HG03103 (cell line): Measurements from ENCODE around the gene BSG.
"Not testable (repeated sequence)": the region's sequence is repeated elsewhere in the genome, so short reads cannot be mapped to it uniquely, and the experiment has no call there.

ENCODE experiments used
- ATAC-seq: cut with Tn5 transposase; IDR thresholded peaks from one replicate; pipeline ENCODE4 v1.9.1; 2021; ENCODE audit warnings: low read depth; ENCODE audit not compliant: unreplicated experiment

BSG gene

DNA sequence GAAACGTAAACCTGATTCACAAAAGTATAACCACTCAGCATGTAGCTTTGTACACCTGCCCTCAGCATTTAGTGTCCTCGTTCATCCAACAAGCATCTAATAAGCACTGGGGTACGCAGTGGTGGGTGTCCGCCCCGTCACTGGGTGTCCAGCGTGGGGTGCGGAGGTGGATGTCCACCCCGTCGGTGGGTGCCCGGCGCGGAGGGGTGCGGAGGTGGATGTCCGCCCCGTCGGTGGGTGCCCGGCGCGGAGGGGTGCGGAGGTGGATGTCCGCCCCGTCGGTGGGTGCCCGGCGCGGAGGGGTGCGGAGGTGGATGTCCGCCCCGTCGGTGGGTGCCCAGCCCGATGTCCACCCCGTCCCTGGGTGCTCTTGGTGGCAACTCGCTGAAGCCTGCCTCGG, 12.8 kb downstream of the BSG start:
- ATAC-seq = not testable (repeated sequence)

DNA sequence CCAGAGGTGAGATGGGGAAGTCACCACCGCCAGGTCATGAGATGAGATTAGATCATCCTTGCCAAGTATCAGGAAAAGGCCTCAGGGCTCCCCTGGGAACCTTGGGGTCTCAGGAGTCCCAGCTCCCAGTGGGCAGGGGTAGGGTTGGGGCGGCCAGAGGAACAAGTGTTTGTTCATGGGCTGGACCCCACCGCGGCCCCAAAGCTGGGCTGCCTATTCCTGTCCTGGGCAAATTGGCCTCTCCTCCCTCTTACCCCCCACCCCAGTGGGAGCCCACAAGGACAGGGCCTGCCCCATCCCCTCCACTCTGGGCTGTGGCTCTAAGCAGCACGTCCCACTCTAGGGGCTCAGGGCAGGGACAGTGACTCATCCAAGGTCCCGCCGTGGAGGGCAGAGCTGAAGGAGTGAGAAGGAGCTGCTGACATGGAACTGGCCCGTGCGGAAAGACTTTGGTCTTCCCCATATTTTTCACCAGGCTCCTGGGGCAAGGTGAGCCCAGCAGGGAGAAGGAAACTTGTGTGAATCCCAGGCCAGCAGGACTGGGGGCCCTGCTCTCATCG, 13.2 kb downstream of the BSG start:
- ATAC-seq = no peak

DNA sequence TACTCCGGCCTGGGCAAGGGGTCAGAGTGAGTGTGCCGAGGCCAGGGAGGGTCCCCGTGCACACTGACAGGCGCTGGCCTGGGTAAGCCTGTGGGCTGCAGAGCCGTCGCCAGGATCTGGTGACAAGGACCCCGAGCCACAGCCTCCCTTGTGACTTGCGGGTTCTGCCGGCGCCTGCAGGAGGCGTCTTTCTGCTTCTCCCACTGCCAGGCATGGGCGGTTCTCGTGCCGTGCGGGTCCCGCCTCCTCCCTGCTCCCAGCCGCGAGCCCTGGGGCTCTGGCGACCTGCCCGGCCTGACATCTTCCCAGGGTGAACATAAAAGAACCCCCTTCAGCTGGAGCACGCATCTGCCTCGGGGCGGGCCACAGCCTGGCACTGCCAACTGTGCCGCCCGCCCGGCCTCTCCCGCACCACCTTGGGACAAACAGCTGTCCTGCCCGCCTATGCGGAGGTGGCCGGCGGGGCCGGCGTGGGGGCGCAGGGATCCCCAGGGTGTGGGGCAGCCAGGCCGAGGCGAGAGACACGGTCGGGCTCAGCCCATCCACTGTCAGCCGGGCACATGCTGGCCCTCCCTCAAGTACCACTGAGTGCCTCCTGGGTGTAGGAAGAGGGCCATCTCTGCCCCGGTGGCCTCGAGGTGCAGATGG, 15.8 kb downstream of the BSG start:
- ATAC-seq = no peak

GRCh38 chr19:588741-589692, 16.6 kb downstream of the BSG start:
- no peak for ATAC-seq

DNA sequence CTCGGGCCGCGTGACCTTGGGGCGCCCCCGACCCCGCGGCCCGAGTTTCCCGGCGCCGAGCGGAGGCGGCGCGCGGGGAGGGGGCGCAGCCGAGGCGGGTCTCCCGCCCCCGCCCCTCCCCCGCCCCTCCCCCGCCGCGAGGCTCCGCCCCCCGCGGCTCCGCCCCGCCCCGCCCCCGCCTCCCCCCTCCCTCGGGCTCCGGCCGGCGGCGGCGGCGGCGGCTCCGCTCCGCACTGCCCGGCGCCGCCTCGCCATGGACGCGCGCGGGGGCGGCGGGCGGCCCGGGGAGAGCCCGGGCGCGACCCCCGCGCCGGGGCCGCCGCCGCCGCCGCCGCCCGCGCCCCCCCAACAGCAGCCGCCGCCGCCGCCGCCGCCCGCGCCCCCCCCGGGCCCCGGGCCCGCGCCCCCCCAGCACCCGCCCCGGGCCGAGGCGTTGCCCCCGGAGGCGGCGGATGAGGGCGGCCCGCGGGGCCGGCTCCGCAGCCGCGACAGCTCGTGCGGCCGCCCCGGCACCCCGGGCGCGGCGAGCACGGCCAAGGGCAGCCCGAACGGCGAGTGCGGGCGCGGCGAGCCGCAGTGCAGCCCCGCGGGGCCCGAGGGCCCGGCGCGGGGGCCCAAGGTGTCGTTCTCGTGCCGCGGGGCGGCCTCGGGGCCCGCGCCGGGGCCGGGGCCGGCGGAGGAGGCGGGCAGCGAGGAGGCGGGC, 17.4 kb downstream of the BSG start, which contains the start of gene HCN2:
TSS of gene HCN2 (plus strand) at position 189 of the 703 bp plus-strand sequence. CDS start at position 254, 65 bp downstream.
- no peak for ATAC-seq

GRCh38 chr19:590396-590745, 18.0 kb downstream of the BSG start:
- no peak for ATAC-seq

- ATAC-seq = no peak
Observed at GRCh38 chr19:590750-591098, 18.3 kb downstream of the BSG start.

DNA sequence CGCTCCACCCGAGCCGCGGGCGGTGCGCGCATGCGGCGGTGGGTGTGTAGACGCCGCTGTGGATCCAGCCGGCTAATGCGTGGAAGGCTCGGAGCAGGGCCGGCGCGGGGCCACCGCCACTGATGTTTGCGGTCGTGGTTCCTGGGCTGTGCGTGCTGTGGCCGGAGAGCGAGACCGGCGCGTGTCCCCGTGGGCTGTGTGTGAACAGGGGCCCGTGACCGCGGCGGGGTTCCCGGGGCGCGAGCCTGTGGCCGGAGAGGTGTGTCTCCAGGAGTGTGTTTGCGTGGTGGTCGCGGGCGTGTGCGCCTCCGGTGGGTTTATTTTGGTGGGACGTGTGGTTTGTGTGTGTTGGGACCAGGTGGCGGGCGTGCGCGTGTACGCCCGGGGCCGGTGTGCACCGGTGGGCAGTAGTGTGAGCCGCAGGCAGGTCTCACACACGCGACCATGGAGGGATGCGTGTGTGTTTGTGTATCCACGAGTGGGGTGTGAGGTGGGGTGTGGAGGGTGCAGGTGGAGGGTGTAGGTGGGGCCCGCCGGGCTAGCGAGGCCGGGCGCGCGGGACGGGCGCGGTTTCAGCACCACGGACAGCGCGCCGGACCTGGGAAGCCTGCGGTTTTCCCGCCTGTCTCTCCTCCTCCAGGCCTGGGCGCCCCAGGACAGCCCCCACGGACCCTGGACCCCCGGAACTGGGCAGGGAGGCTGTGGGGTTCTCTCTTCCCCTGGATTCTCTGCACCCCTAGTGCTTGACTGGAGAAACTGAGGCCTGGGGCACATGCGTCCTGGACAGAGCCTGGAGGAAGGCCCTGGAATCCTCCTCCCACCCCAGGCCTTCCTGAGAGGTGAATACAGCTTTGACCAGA, 18.9 kb downstream of the BSG start:
- no peak for ATAC-seq

DNA sequence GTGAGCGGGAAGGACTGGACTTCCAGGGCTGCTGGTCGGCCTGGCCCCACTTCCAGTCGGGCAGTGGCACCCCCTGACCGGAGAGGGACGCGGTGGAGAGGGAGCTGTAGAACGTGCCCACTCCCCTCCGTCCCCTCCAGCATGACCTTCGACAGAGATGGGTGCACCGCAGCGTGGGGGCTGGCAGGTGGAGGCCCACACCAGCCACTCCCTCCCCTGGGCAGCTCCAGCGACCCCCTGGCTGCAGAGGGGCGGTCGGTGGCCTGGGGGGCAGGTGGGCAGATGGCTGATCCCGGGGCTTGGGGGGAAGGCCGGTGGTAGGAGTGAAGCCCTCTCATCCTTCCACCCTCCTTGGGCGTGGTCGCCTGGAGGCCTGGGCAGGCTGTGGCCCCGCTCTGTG, 19.7 kb downstream of the BSG start:
- no peak for ATAC-seq

DNA sequence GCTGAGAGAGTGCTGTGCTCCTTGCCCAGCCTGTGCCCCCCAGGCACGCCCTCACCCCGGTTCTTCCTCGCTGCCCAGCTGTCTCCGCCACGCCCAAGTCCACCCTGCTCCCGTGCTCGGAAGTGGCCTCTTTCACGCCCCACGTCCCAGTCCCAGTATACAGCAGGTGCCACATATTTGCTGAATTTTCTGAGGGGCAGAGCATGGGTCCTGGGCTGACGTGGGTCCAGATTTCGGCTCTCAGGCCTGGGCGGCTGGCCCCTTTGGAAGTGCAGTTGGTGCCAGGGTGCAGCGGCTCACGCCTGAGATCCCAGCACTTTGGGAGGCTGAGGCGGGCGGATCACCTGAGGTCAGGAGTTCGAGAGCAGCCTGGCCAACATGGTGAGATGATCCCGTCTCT, 20.7 kb downstream of the BSG start:
- ATAC-seq = no peak

GRCh38 chr19:593505-593904, 21.1 kb downstream of the BSG start:
- ATAC-seq = no peak

DNA sequence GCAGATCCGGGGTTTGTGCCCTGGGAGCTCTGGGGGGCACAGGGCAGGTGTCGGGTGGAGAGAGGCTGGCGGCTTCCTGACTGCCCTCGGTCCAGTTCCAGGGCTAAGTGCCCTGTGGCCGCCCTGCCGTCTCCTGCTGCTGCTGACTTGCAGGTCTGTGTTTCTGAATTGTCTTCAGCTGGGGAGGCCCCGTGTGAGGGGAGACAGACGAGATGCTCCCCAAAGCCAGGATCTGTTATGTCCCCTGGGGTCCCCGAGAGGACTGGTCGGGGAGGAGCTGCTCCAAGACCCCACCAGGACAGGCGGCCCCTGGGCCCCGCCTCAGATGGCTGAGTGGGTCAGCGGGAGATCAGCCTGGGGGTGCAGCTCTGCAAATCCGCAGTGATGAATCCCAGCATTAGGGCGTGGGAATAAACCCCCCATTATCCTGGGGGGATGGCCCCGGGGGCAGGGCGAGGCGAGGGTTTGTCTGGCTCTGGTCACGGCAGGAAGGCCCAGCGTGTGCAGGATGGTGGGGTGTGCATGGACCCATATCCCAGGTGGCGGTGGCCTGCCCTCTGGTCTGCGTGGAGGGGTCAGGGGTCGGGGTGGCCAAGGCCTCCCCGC, 22.0 kb downstream of the BSG start:
- ATAC-seq = no peak

GRCh38 chr19:595326-596262, 23.2 kb downstream of the BSG start:
- no peak for ATAC-seq

GRCh38 chr19:596263-596655, 23.9 kb downstream of the BSG start:
- no peak for ATAC-seq

GRCh38 chr19:597406-598315, 25.3 kb downstream of the BSG start:
- no peak for ATAC-seq

- no peak for ATAC-seq
Observed at GRCh38 chr19:601310-601709, 28.9 kb downstream of the BSG start.

DNA sequence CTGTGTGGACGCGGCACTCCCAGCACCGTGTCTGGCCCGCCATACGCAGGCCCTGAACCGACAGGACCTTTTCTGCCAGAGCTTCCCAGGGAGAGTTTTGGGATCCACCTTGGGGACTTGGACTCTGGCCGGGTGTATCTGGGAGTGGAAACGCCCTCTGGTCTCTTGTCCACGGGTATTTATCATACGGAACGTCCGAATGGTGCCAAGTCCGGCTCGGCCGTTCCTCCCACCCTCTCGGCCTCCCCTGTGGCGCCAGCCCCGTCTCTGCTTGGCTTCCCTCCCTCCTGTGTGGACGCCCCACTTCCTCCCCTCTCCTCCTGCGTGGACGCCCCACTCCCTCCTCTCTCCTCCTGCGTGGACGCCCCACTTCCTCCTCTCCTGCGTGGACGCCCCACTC, 29.4 kb downstream of the BSG start:
- no peak for ATAC-seq
